ENCODE results near the gene TXNRD2. TPM values are rescaled to one million over a fixed set of nuclear protein-coding genes. Genes with fewer than 3 reads are reported as not detected.

The TXNRD2 gene
- total RNA-seq, 1 experiment from 2014 or later, result 39.9 TPM

DNA sequence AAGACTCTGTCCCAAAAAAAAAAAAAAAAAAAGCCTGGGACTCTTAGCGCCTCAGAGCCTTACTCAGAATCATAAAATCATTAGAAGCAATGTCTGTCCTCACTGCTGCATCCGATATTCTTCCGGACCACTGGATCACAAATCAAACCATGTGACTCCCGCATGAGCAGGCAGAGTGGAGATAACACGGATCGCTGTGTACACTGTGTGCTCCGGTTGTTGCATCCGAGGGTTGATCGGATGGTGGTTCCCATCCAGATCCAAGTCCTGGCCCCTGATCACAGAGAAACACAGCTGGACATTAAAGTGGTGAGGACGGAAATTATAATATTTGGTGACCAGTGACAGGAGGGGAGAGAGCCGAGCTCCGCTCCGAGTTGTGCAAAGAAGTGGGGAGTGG, 9.7 kb upstream of the TXNRD2 start:
- no peaks in the 10 kb centered on the region for H3K9me3 Mint-ChIP-seq (ENCODE audit: unreplicated experiment)
- DNase-seq (ENCODE audit: unreplicated experiment), result no peak
- intact Hi-C loops (cut with micrococcal nuclease), result no loop called here
- H3K4me1 Mint-ChIP-seq (ENCODE audit: insufficient read depth, unreplicated experiment), result peaks cover 14% of the 10 kb centered on the region
- POLR2A ChIA-PET, result no interaction called here
- TF ChIP-seq, protein P1, sequence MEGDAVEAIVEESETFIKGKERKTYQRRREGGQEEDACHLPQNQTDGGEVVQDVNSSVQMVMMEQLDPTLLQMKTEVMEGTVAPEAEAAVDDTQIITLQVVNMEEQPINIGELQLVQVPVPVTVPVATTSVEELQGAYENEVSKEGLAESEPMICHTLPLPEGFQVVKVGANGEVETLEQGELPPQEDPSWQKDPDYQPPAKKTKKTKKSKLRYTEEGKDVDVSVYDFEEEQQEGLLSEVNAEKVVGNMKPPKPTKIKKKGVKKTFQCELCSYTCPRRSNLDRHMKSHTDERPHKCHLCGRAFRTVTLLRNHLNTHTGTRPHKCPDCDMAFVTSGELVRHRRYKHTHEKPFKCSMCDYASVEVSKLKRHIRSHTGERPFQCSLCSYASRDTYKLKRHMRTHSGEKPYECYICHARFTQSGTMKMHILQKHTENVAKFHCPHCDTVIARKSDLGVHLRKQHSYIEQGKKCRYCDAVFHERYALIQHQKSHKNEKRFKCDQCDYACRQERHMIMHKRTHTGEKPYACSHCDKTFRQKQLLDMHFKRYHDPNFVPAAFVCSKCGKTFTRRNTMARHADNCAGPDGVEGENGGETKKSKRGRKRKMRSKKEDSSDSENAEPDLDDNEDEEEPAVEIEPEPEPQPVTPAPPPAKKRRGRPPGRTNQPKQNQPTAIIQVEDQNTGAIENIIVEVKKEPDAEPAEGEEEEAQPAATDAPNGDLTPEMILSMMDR (IDR thresholded peaks at IDR 0.05; ENCODE audit: unreplicated experiment), result no peak
- H3K27ac Mint-ChIP-seq (ENCODE audit: low read depth, unreplicated experiment), result no peak overlapping the region
- H3K27me3 Mint-ChIP-seq (ENCODE audit: insufficient read depth, unreplicated experiment), result no peaks in the 10 kb centered on the region
- BruUV-seq (replicated peaks), result no TSS peak
- H3K36me3 Mint-ChIP-seq (ENCODE audit: insufficient read depth, unreplicated experiment), result peaks cover 28% of the 10 kb centered on the region
- CTCF ChIA-PET, result interaction anchor here (0.6 to 1.9 kb wide), 5 partner anchors 11 to 233 kb away, joined by 3 to 4 read pairs (median 3); no protein-coding TSS in a partner anchor
- H3K4me3 Mint-ChIP-seq (ENCODE audit: unreplicated experiment), result no peak overlapping the region

DNA sequence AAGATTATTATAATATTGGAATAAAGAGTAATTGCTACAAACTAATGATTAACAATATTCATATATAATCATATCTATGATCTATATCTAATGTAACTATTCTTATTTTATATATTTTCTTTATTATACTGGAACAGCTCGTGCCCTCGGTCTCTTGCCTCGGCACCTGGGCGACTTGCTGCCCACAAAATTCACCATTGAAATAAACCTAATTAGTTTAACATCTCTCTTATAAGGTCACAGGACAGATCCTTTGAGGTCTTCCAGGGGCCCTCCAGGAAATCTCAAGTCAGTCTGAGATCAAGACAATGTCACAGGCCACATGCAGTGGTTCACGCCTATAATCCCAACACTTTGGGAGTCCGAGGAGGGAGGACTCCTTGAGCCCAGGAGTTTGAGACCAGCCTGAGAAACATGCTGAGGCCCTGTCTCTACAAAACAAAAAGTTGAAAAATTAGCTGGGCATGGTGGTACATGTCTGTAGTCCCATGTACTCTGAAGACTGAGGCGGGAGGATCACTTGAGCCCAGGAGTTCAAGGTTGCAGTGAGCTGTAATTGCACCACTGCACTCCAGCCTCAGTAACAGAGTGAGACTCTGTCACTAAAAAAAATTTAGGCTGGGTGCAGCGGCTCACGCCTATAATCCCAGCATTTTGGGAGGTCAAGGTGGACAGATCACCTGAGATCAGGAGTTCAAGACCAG, 6.6 kb upstream of the TXNRD2 start:
- BruUV-seq (replicated peaks), result no TSS peak
- H3K4me3 Mint-ChIP-seq (ENCODE audit: unreplicated experiment), result no peak overlapping the region
- TF ChIP-seq, protein P1 (IDR thresholded peaks at IDR 0.05; ENCODE audit: unreplicated experiment), result no peak
- H3K9me3 Mint-ChIP-seq (ENCODE audit: unreplicated experiment), result no peaks in the 10 kb centered on the region
- DNase-seq (ENCODE audit: unreplicated experiment), result no peak
- H3K36me3 Mint-ChIP-seq (ENCODE audit: insufficient read depth, unreplicated experiment), result peaks cover 22% of the 10 kb centered on the region
- H3K4me1 Mint-ChIP-seq (ENCODE audit: insufficient read depth, unreplicated experiment), result peaks cover 17% of the 10 kb centered on the region
- ChIA-PET POLR2A (interaction anchor here (0.8 to 1.4 kb wide), 3 partner anchors 98 to 218 kb away, joined by 3 read pairs; no protein-coding TSS in a partner anchor), CTCF (interaction anchor here (0.6 to 1.6 kb wide), 11 partner anchors 9 to 214 kb away, joined by 3 to 5 read pairs (median 4); no protein-coding TSS in a partner anchor)
- no peaks in the 10 kb centered on the region for H3K27me3 Mint-ChIP-seq (ENCODE audit: insufficient read depth, unreplicated experiment)
- no peak overlapping the region for H3K27ac Mint-ChIP-seq (ENCODE audit: low read depth, unreplicated experiment)
- intact Hi-C loops (cut with micrococcal nuclease), result no loop called here

DNA sequence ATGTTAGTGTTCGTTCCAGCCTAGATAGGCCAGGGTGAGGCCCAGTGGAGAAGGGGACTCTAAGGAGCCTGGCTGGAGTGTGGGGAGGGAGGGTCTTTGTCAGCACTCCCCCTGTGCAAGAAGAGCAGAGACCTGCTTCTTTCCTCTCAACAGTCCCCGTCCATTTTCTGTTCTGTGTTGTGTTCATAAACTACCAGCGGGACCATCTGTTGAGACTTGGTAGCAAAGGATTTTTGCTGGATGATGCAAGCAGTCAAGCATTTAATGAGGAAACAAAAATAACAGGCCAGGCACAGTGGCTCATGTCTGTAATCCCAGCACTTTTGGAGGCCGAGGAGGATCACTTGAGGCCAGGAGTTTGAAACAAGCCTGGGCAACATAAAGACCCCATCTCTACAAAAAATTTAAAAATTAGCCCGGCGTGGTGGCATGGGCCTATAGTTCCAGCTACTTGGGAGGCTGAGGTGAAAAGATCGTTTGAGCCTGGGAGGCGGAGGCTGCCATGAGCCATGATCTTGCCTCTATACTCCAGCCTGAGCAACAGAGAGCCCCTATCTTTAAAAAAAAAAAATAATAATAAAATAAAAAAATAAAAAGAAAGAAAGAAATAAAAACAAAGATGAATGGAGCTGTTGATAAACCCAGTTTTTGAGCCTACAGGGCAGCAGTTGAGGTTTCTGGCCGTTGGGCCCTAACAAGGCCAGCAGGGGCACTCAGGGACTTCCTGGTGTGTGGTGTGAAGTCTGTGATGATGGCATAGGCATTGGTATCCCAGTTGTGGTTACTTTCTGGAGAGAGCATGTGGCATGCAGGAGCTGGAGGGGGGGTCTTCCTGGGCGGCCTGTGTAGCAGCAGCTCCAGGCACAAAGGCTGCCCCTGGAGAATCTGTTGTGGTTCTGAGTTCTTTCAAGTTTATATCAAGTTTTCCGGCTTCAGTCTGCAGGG, 1.7 kb upstream of the TXNRD2 start:
- H3K9me3 Mint-ChIP-seq (ENCODE audit: unreplicated experiment), result no peaks in the 10 kb centered on the region
- peak overlapping the region; percentile 89 for H3K4me3 Mint-ChIP-seq (ENCODE audit: unreplicated experiment)
- DNase-seq (ENCODE audit: unreplicated experiment), result peak; percentile 73
- peaks cover 14% of the 10 kb centered on the region for H3K36me3 Mint-ChIP-seq (ENCODE audit: insufficient read depth, unreplicated experiment)
- no TSS peak for BruUV-seq (replicated peaks)
- no peaks in the 10 kb centered on the region for H3K27me3 Mint-ChIP-seq (ENCODE audit: insufficient read depth, unreplicated experiment)
- ChIA-PET CTCF (interaction anchor here (0.7 to 2.5 kb wide), 3 partner anchors 10 to 213 kb away, joined by 3 to 11 read pairs (median 3); no protein-coding TSS in a partner anchor), POLR2A (interaction anchor here (0.5 to 1.4 kb wide), 7 partner anchors 10 to 626 kb away, joined by 3 to 4 read pairs (median 3); no protein-coding TSS in a partner anchor)
- peaks cover 34% of the 10 kb centered on the region for H3K4me1 Mint-ChIP-seq (ENCODE audit: insufficient read depth, unreplicated experiment)
- H3K27ac Mint-ChIP-seq (ENCODE audit: low read depth, unreplicated experiment), result peak overlapping the region; percentile 97
- TF ChIP-seq, protein P1 (IDR thresholded peaks at IDR 0.05; ENCODE audit: unreplicated experiment), result no peak
- intact Hi-C loops (cut with micrococcal nuclease), result no loop called here
